Muscle of leg (tissue), 11 donors: ENCODE results near the gene OR1N2. TPM values are rescaled to one million over a fixed set of nuclear protein-coding genes. Genes with fewer than 3 reads are reported as not detected.
"Not testable (repeated sequence)": the region's sequence is repeated elsewhere in the genome, so short reads cannot be mapped to it uniquely, and the experiment has no call there.

ENCODE experiments used
- DNase-seq: peaks from one replicate; pipeline ENCODE4 v3.0.0; 2013
- H3K27ac ChIP-seq: one replicate; pipeline ENCODE4 v1.5.1; 2013; ENCODE audit warnings: mild to moderate bottlenecking, low read length, control low read depth
- H3K27me3 ChIP-seq: one replicate; pipeline ENCODE4 v1.6.1; 2013; ENCODE audit warnings: low read length; ENCODE audit not compliant: control insufficient read depth, insufficient read depth
- H3K36me3 ChIP-seq: one replicate; pipeline ENCODE4 v1.6.1; 2013; ENCODE audit warnings: low read length; ENCODE audit not compliant: control insufficient read depth, insufficient read depth
- H3K4me1 ChIP-seq: one replicate; pipeline ENCODE4 v1.6.1; 2013; ENCODE audit warnings: low read length; ENCODE audit not compliant: control insufficient read depth, insufficient read depth
- H3K4me3 ChIP-seq: one replicate; pipeline ENCODE4 v1.5.1; 2013; ENCODE audit warnings: low read length, control low read depth
- H3K9me3 ChIP-seq: replicated peaks from 2 replicates; pipeline ENCODE4 v1.6.1; 2013; ENCODE audit warnings: low read depth, low read length; ENCODE audit not compliant: control insufficient read depth
- WGBS: methylation state at CpG from one replicate; pipeline ENCODE4 v1.1.5; 2013; ENCODE audit warnings: missing lambda C conversion rate; ENCODE audit not compliant: insufficient coverage; 5-methylcytosine and 5-hydroxymethylcytosine counted together
- polyA plus RNA-seq, 8 donors: library from polyadenylated mRNA; unstranded; fragments of 120-200 nt; gene quantifications; one replicate each; pipeline versions ENCODE4 v1.2.1 to v1.2.3, GENCODE V29; 2013; ENCODE audit warnings: inconsistent platforms in 1 of 8, low replicate concordance in 1 of 8; ENCODE audit not compliant: insufficient read length in 8 of 8, insufficient read depth in 1 of 8
- total RNA-seq: library from RNA; stranded (reverse); fragments of 120-200 nt; gene quantifications from one replicate; pipeline ENCODE4 v1.2.4, GENCODE V29; 2013

The OR1N2 gene
- total and polyA plus RNA-seq, 9 donors, result not detected

GRCh38 chr9:122537066-122537465, 15.8 kb upstream of the OR1N2 start:
- DNase-seq, H3K9me3 ChIP-seq, H3K4me3 ChIP-seq, H3K27me3 ChIP-seq, H3K27ac ChIP-seq, H3K4me1 ChIP-seq, H3K36me3 ChIP-seq: not testable (repeated sequence)
- WGBS, result 48% methylated on average over 3 of the region's 7 CpGs

GRCh38 chr9:122538757-122539156, 14.2 kb upstream of the OR1N2 start:
- Histone ChIP-seq H3K9me3 (peaks cover 2% of the 10 kb centered on the region), H3K36me3 (no peaks in the 10 kb centered on the region)

DNA sequence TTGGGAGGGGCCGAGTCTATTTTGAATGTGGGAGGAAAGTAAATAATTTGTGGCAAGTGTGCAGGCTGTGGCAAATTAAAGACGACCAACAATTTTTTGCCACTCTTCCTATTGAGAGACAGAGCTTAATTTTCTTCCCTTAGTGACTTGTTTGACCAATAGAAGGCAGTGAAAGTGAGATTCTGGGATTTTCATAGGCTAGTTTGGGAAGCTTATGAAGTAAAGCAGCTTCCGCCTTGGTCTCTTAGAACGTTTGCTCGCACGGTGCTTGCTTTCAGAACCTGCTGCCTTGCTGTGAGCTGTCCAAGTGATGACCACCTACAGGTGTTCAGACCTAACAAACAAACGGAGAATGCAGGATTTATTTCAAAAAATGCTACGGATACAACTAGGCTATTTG, 6.7 kb upstream of the OR1N2 start:
- Histone ChIP-seq H3K27me3 (no peaks in the 10 kb centered on the region), H3K4me3 (no peak overlapping the region), H3K36me3 (no peaks in the 10 kb centered on the region), H3K9me3 (no peaks in the 10 kb centered on the region), H3K4me1 (no peaks in the 10 kb centered on the region), H3K27ac (no peak overlapping the region)
- no peak for DNase-seq
- WGBS, result 66% methylated on average over 4 of the region's 8 CpGs

More at GRCh38 chr9:122538757-122539156, 14.2 kb upstream of the OR1N2 start:
- Histone ChIP-seq H3K4me1 (no peaks in the 10 kb centered on the region), H3K27me3 (no peaks in the 10 kb centered on the region), H3K4me3 (no peak overlapping the region), H3K27ac (no peak overlapping the region)
- DNase-seq, result no peak
- WGBS, result no CpG with 5 or more reads among the region's 2 CpGs

- no peaks in the 10 kb centered on the region for H3K36me3 ChIP-seq
- H3K4me3 ChIP-seq, result no peak overlapping the region
- no peaks in the 10 kb centered on the region for H3K9me3 ChIP-seq
- no peaks in the 10 kb centered on the region for H3K4me1 ChIP-seq
- no peak for DNase-seq
- WGBS, result 63% methylated on average over 1 of the region's 5 CpGs
- peaks cover 5% of the 10 kb centered on the region for H3K27me3 ChIP-seq
- H3K27ac ChIP-seq, result no peak overlapping the region
Measured at GRCh38 chr9:122551371-122551770, 1.5 kb upstream of the OR1N2 start.

GRCh38 chr9:122561446-122561845, 8.5 kb downstream of the OR1N2 start:
- Histone ChIP-seq H3K4me1 (no peaks in the 10 kb centered on the region), H3K27ac (no peak overlapping the region), H3K36me3 (no peaks in the 10 kb centered on the region), H3K9me3 (peaks cover 3% of the 10 kb centered on the region), H3K4me3 (no peak overlapping the region), H3K27me3 (no peaks in the 10 kb centered on the region)
- DNase-seq, result no peak
- WGBS, result 84% methylated on average over 4 of the region's 4 CpGs

- no peak overlapping the region for H3K4me3 ChIP-seq
- DNase-seq, result no peak
- no peak overlapping the region for H3K27ac ChIP-seq
- peaks cover 3% of the 10 kb centered on the region for H3K9me3 ChIP-seq
- H3K4me1 ChIP-seq, result no peaks in the 10 kb centered on the region
- WGBS, result 17% methylated on average over 5 of the region's 9 CpGs
- H3K27me3 ChIP-seq, result no peaks in the 10 kb centered on the region
- no peaks in the 10 kb centered on the region for H3K36me3 ChIP-seq
Measured at GRCh38 chr9:122562134-122562760, 9.3 kb downstream of the OR1N2 start.

DNA sequence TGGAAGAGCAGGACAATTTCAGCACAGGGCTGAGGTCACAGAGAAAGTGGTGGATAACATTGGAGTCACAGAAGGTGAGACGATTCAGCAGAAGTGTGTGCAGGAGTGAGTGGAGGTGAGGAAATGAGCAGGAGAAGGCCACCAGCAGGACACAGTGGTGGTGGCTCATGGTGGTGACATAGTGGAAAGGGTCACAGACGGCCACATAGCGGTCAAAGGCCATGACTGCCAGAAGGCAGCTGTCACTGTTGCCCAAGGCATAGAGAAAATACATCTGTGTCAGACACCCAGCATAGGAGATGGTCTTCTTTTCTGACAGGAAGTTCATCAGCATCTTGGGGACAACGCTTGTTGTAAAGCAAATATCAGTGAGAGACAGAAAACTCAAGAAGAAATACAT, 15.0 kb downstream of the OR1N2 start:
- Histone ChIP-seq H3K9me3 (peaks cover 3% of the 10 kb centered on the region), H3K36me3 (no peaks in the 10 kb centered on the region), H3K27me3 (no peaks in the 10 kb centered on the region), H3K4me1 (no peaks in the 10 kb centered on the region), H3K4me3 (no peak overlapping the region), H3K27ac (no peak overlapping the region)
- 91% methylated on average over 3 of the region's 4 CpGs for WGBS
- no peak for DNase-seq

- Histone ChIP-seq H3K4me1 (no peaks in the 10 kb centered on the region), H3K4me3 (no peak overlapping the region), H3K27ac (no peak overlapping the region), H3K9me3 (no peaks in the 10 kb centered on the region), H3K36me3 (no peaks in the 10 kb centered on the region), H3K27me3 (no peaks in the 10 kb centered on the region)
- no peak for DNase-seq
- 100% methylated on average over 1 of the region's 2 CpGs for WGBS
Measured at GRCh38 chr9:122572456-122572855, 19.5 kb downstream of the OR1N2 start.

GRCh38 chr9:122579874-122580273, 27.0 kb downstream of the OR1N2 start:
- DNase-seq, result no peak
- WGBS, result 60% methylated on average over 1 of the region's 5 CpGs
- Histone ChIP-seq H3K9me3 (no peaks in the 10 kb centered on the region), H3K36me3 (no peaks in the 10 kb centered on the region), H3K27ac (no peak overlapping the region), H3K27me3 (no peaks in the 10 kb centered on the region), H3K4me3 (no peak overlapping the region), H3K4me1 (no peaks in the 10 kb centered on the region)

- no peak overlapping the region for H3K4me3 ChIP-seq
- H3K4me1 ChIP-seq, result no peaks in the 10 kb centered on the region
- no peak overlapping the region for H3K27ac ChIP-seq
- no peak for DNase-seq
- H3K27me3 ChIP-seq, result no peaks in the 10 kb centered on the region
- H3K9me3 ChIP-seq, result no peaks in the 10 kb centered on the region
- WGBS, result no CpG with 5 or more reads among the region's 3 CpGs
- no peaks in the 10 kb centered on the region for H3K36me3 ChIP-seq
Measured at GRCh38 chr9:122580360-122580759, 27.4 kb downstream of the OR1N2 start.

DNA sequence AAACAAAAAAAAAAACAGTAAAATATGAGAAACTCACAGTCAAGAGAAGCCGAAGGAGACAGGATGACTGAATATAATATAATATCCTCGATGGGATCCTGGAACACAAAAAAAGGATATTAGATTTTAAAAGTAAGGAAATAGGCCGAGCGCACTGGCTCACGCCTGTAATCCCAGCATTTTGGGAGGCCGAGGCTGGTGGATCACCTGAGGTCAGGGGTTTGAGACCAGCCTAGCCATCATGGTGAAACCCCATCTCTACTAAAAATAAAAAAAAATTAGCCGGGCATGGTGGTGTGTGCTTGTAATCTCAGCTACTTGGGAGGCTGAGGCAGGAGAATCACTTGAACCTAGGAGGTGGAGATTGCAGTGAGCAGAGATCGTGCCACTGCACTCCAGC, 30.4 kb downstream of the OR1N2 start, which contains the start of gene OR1L8:
TSS of gene OR1L8 (minus strand) at position 101 of the 400 bp plus-strand sequence. CDS start 14,907 bp downstream, outside the sequence.
- H3K9me3 ChIP-seq, H3K27ac ChIP-seq, H3K36me3 ChIP-seq, H3K4me1 ChIP-seq, H3K4me3 ChIP-seq, H3K27me3 ChIP-seq, DNase-seq: not testable (repeated sequence)
- WGBS, result 100% methylated on average over 3 of the region's 8 CpGs
